ENCODE measurements around the gene KCTD12.
"Not testable (repeated sequence)": the region's sequence is repeated elsewhere in the genome, so short reads cannot be mapped to it uniquely, and the experiment has no call there.

Gene KCTD12

GRCh38 chr13:76928456-76928855 is 42.3 kb upstream of the KCTD12 start:
- ATAC-seq (ENCODE audit: low read depth) (no peak), DNase-seq (ENCODE audit: low spot score) (no peak)
- H3K9me3 ChIP-seq (ENCODE audit: severe bottlenecking): no peaks in the 10 kb centered on the region
- TF ChIP-seq CTCF (IDR thresholded peaks at IDR 0.05; ENCODE audit: poor library complexity, severe bottlenecking): no peak
- no peaks in the 10 kb centered on the region for H3K36me3 ChIP-seq (ENCODE audit: low read depth)
- H3K4me3 ChIP-seq (ENCODE audit: severe bottlenecking): no peak overlapping the region
- H3K4me1 ChIP-seq (ENCODE audit: insufficient read depth, poor library complexity, severe bottlenecking): no peaks in the 10 kb centered on the region
- no peak overlapping the region for H3K27ac ChIP-seq (ENCODE audit: poor library complexity, severe bottlenecking)
- H3K27me3 ChIP-seq (ENCODE audit: insufficient read depth, poor library complexity, severe bottlenecking): no peaks in the 10 kb centered on the region

GRCh38 chr13:76927955-76928354 is 41.8 kb upstream of the KCTD12 start:
- TF ChIP-seq CTCF (IDR thresholded peaks at IDR 0.05; ENCODE audit: poor library complexity, severe bottlenecking): no peak
- H3K27ac ChIP-seq (ENCODE audit: poor library complexity, severe bottlenecking): no peak overlapping the region
- H3K4me1 ChIP-seq (ENCODE audit: insufficient read depth, poor library complexity, severe bottlenecking): no peaks in the 10 kb centered on the region
- ATAC-seq (ENCODE audit: low read depth) (no peak), DNase-seq (ENCODE audit: low spot score) (no peak)
- H3K27me3 ChIP-seq (ENCODE audit: insufficient read depth, poor library complexity, severe bottlenecking): no peaks in the 10 kb centered on the region
- H3K4me3 ChIP-seq (ENCODE audit: severe bottlenecking): no peak overlapping the region
- H3K9me3 ChIP-seq (ENCODE audit: severe bottlenecking): no peaks in the 10 kb centered on the region
- H3K36me3 ChIP-seq (ENCODE audit: low read depth): no peaks in the 10 kb centered on the region

- Histone ChIP-seq H3K4me3 (ENCODE audit: severe bottlenecking) (no peak overlapping the region), H3K4me1 (ENCODE audit: insufficient read depth, poor library complexity, severe bottlenecking) (no peaks in the 10 kb centered on the region), H3K27me3 (ENCODE audit: insufficient read depth, poor library complexity, severe bottlenecking) (no peaks in the 10 kb centered on the region), H3K9me3 (ENCODE audit: severe bottlenecking) (no peaks in the 10 kb centered on the region), H3K36me3 (ENCODE audit: low read depth) (no peaks in the 10 kb centered on the region), H3K27ac (ENCODE audit: poor library complexity, severe bottlenecking) (no peak overlapping the region)
- ATAC-seq (ENCODE audit: low read depth) (no peak), DNase-seq (ENCODE audit: low spot score) (no peak)
- TF ChIP-seq CTCF (IDR thresholded peaks at IDR 0.05; ENCODE audit: poor library complexity, severe bottlenecking): no peak
These were observed 38.9 kb upstream of the KCTD12 start for GRCh38 chr13:76925115-76925514.

- Histone ChIP-seq H3K27me3 (ENCODE audit: insufficient read depth, poor library complexity, severe bottlenecking) (no peaks in the 10 kb centered on the region), H3K36me3 (ENCODE audit: low read depth) (no peaks in the 10 kb centered on the region), H3K4me1 (ENCODE audit: insufficient read depth, poor library complexity, severe bottlenecking) (no peaks in the 10 kb centered on the region), H3K4me3 (ENCODE audit: severe bottlenecking) (no peak overlapping the region), H3K27ac (ENCODE audit: poor library complexity, severe bottlenecking) (no peak overlapping the region), H3K9me3 (ENCODE audit: severe bottlenecking) (no peaks in the 10 kb centered on the region)
- no peak for DNase-seq (ENCODE audit: low spot score)
- no peak for ATAC-seq (ENCODE audit: low read depth)
- no peak for TF ChIP-seq CTCF (IDR thresholded peaks at IDR 0.05; ENCODE audit: poor library complexity, severe bottlenecking)
These were observed 35.3 kb upstream of the KCTD12 start for GRCh38 chr13:76921516-76921915.

- DNase-seq (ENCODE audit: low spot score); H3K4me1 ChIP-seq (ENCODE audit: insufficient read depth, poor library complexity, severe bottlenecking); ATAC-seq (ENCODE audit: low read depth): not testable (repeated sequence)
These were observed 31.7 kb upstream of the KCTD12 start for GRCh38 chr13:76917755-76918481.

More at GRCh38 chr13:76917755-76918481, 31.7 kb upstream of the KCTD12 start:
- not testable (repeated sequence) for H3K27me3 ChIP-seq (ENCODE audit: insufficient read depth, poor library complexity, severe bottlenecking); H3K9me3 ChIP-seq (ENCODE audit: severe bottlenecking); H3K4me3 ChIP-seq (ENCODE audit: severe bottlenecking); H3K27ac ChIP-seq (ENCODE audit: poor library complexity, severe bottlenecking); H3K36me3 ChIP-seq (ENCODE audit: low read depth)
